Erythroblast (primary cell): ENCODE data around the gene KIF5C.

Source experiments
- GATA1 ChIP-seq: IDR thresholded peaks from 2 replicates; pipeline ENCODE4 v1.6.1; 2011; ENCODE audit warnings: low read depth, mild to moderate bottlenecking, control low read depth, low read length, moderate library complexity
- POLR2A ChIP-seq: IDR thresholded peaks from 2 replicates; pipeline ENCODE4 v1.6.1; 2011; ENCODE audit warnings: mild to moderate bottlenecking, low read length

DNA sequence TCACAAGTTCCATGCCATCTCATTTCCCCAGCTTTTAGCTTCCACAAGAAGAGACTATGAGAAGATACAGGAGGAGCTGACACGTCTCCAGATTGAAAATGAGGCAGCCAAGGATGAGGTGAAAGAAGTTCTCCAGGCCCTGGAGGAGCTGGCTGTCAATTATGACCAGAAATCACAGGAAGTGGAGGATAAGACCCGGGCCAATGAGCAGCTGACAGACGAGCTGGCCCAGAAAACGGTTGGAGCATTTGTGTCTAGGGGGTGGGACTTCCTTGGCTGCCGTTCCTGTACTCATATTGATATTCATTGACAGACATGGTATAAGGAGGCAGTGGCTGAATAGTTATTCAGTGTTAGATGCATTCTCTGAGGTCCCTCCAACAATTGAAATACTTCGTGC is 106.3 kb downstream of the KIF5C start:
- TF ChIP-seq POLR2A (no peak), GATA1 (no peak)
